ELR (cell line): ENCODE measurements around the gene CCDC182.

Source experiments
- DNase-seq: peaks from one replicate; pipeline ENCODE4 v3.0.0-alpha.2; 2015; ENCODE audit warnings: low read depth

Gene CCDC182

DNA sequence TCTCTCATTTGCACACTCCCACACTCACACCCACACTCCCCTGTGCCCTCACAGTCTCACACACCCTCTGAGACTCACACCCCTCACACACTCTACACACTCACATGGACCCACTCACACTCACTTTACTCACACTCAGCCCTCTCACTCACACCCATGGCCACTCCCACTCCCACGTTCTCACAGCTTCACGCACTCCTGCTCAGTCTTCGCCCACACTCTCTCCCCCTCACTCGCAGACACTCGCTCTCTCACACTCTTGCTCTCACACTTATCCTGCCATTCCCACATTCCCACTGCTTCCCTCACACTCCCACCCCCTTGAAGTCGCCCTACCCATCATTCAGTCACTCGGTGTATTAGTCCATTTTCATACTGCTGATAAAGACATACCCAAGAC, 47.9 kb downstream of the CCDC182 start:
- DNase-seq, result no peak

- no peak for DNase-seq
Measured at GRCh38 chr17:57696050-57696449, 49.0 kb downstream of the CCDC182 start.
